ENCODE measurements around the gene CCND1. TPM values are rescaled to one million over a fixed set of nuclear protein-coding genes. Genes with fewer than 3 reads are reported as not detected.

The CCND1 gene
- total and polyA plus RNA-seq, 7 experiments from 2014 or later: 0.26 to 4.9 (median 0.84) TPM

- Histone ChIP-seq H3K4me1 (ENCODE audit: control insufficient read depth in 2 of 2, insufficient read depth in 2 of 2, low read length in 2 of 2) (no peaks in the 10 kb centered on the region), H3K27ac (ENCODE audit: low read depth, low read length) (no peak overlapping the region), H3K9me3 (ENCODE audit: control insufficient read depth in 2 of 3, low read length in 3 of 3) (no peaks in the 10 kb centered on the region), H3K36me3 (ENCODE audit: control insufficient read depth in 2 of 3, insufficient read depth in 3 of 3, low read length in 3 of 3) (no peaks in the 10 kb centered on the region), H3K27me3 (ENCODE audit: control insufficient read depth in 2 of 2, insufficient read depth in 2 of 2, low read length in 2 of 2) (peaks cover 0 to 10% of the 10 kb centered on the region in 2 donors), H3K4me3 (ENCODE audit: low read length) (no peak overlapping the region)
- ATAC-seq (no peak), DNase-seq (no peak)
- CTCF ChIA-PET: no interaction called here
- peaks cover 35 to 62% (median 55%) of the 10 kb centered on the region in 5 donors for H3K27me3 Mint-ChIP-seq
- H3K9me3 Mint-ChIP-seq: no peaks in the 10 kb centered on the region
- no peaks in the 10 kb centered on the region for H3K36me3 Mint-ChIP-seq
- H3K4me1 Mint-ChIP-seq: peaks cover 0 to 16% (median 7%) of the 10 kb centered on the region in 7 donors
- POLR2A ChIA-PET: no interaction called here
- H3K27ac Mint-ChIP-seq: no peak overlapping the region
- intact Hi-C loops (cut with micrococcal nuclease): loop anchor here in 1 of 2 donors (10.0 kb wide), 1 partner anchor 124 kb away; no protein-coding TSS in a partner anchor
- peak overlapping the region in 1 of 10 donors; percentile 51 for H3K4me3 Mint-ChIP-seq
Observed at GRCh38 chr11:69700278-69701140, 59.6 kb downstream of the CCND1 start.

GRCh38 chr11:69702239-69702691 is 61.3 kb downstream of the CCND1 start:
- Histone ChIP-seq H3K27ac (ENCODE audit: low read depth, low read length) (no peak overlapping the region), H3K9me3 (ENCODE audit: control insufficient read depth in 2 of 3, low read length in 3 of 3) (no peaks in the 10 kb centered on the region), H3K36me3 (ENCODE audit: control insufficient read depth in 2 of 3, insufficient read depth in 3 of 3, low read length in 3 of 3) (no peaks in the 10 kb centered on the region), H3K27me3 (ENCODE audit: control insufficient read depth in 2 of 2, insufficient read depth in 2 of 2, low read length in 2 of 2) (peaks cover 0 to 10% of the 10 kb centered on the region in 2 donors), H3K4me3 (ENCODE audit: low read length) (no peak overlapping the region), H3K4me1 (ENCODE audit: control insufficient read depth in 2 of 2, insufficient read depth in 2 of 2, low read length in 2 of 2) (no peaks in the 10 kb centered on the region)
- ATAC-seq (no peak), DNase-seq (no peak)
- H3K4me3 Mint-ChIP-seq: peak overlapping the region in 2 of 10 donors; percentile 33 to 62
- peaks cover 0 to 19% (median 13%) of the 10 kb centered on the region in 7 donors for H3K4me1 Mint-ChIP-seq
- peaks cover 41 to 65% (median 57%) of the 10 kb centered on the region in 5 donors for H3K27me3 Mint-ChIP-seq
- no peaks in the 10 kb centered on the region for H3K36me3 Mint-ChIP-seq
- POLR2A ChIA-PET: no interaction called here
- H3K27ac Mint-ChIP-seq: no peak overlapping the region
- intact Hi-C loops (cut with micrococcal nuclease): loop anchor here in 1 of 2 donors (10.0 kb wide), 1 partner anchor 123 kb away; no protein-coding TSS in a partner anchor
- CTCF ChIA-PET: no interaction called here
- H3K9me3 Mint-ChIP-seq: peaks cover 0 to under 1% (median 0%) of the 10 kb centered on the region in 11 donors

GRCh38 chr11:69702769-69703452 is 62.0 kb downstream of the CCND1 start:
- peaks cover 44 to 64% (median 62%) of the 10 kb centered on the region in 5 donors for H3K27me3 Mint-ChIP-seq
- no peak overlapping the region for H3K27ac Mint-ChIP-seq
- H3K4me1 Mint-ChIP-seq: peaks cover 0 to 19% (median 13%) of the 10 kb centered on the region in 7 donors
- H3K9me3 ChIP-seq (ENCODE audit: control insufficient read depth in 2 of 3, low read length in 3 of 3): no peaks in the 10 kb centered on the region
- H3K27ac ChIP-seq (ENCODE audit: low read depth, low read length): no peak overlapping the region
- CTCF ChIA-PET: no interaction called here
- H3K36me3 Mint-ChIP-seq: no peaks in the 10 kb centered on the region
- no peaks in the 10 kb centered on the region for H3K36me3 ChIP-seq (ENCODE audit: control insufficient read depth in 2 of 3, insufficient read depth in 3 of 3, low read length in 3 of 3)
- peak overlapping the region in 5 of 10 donors; percentile 19 to 62 (median 36) for H3K4me3 Mint-ChIP-seq
- H3K27me3 ChIP-seq (ENCODE audit: control insufficient read depth in 2 of 2, insufficient read depth in 2 of 2, low read length in 2 of 2): peaks cover 0 to 10% of the 10 kb centered on the region in 2 donors
- intact Hi-C loops (cut with micrococcal nuclease): loop anchor here in 1 of 2 donors (10.0 kb wide), 1 partner anchor 122 kb away; no protein-coding TSS in a partner anchor
- DNase-seq (no peak), ATAC-seq (no peak)
- no peak overlapping the region for H3K4me3 ChIP-seq (ENCODE audit: low read length)
- H3K9me3 Mint-ChIP-seq: peaks cover 0 to 2% (median 0%) of the 10 kb centered on the region in 11 donors
- H3K4me1 ChIP-seq (ENCODE audit: control insufficient read depth in 2 of 2, insufficient read depth in 2 of 2, low read length in 2 of 2): no peaks in the 10 kb centered on the region
- POLR2A ChIA-PET: no interaction called here

- H3K9me3 ChIP-seq (ENCODE audit: control insufficient read depth in 2 of 3, low read length in 3 of 3): no peaks in the 10 kb centered on the region
- no peak overlapping the region for H3K4me3 ChIP-seq (ENCODE audit: low read length)
- ChIA-PET CTCF (no interaction called here), POLR2A (no interaction called here)
- H3K27ac ChIP-seq (ENCODE audit: low read depth, low read length): no peak overlapping the region
- H3K27me3 ChIP-seq (ENCODE audit: control insufficient read depth in 2 of 2, insufficient read depth in 2 of 2, low read length in 2 of 2): peaks cover 0 to 10% of the 10 kb centered on the region in 2 donors
- ATAC-seq: no peak
- no peaks in the 10 kb centered on the region for H3K4me1 ChIP-seq (ENCODE audit: control insufficient read depth in 2 of 2, insufficient read depth in 2 of 2, low read length in 2 of 2)
- Mint-ChIP-seq H3K4me3 (peak overlapping the region in 4 of 10 donors; percentile 33 to 62 (median 47)), H3K36me3 (no peaks in the 10 kb centered on the region), H3K27ac (no peak overlapping the region), H3K27me3 (peaks cover 41 to 62% (median 60%) of the 10 kb centered on the region in 5 donors), H3K4me1 (peaks cover 0 to 19% (median 13%) of the 10 kb centered on the region in 7 donors), H3K9me3 (peaks cover 0 to 2% (median 0%) of the 10 kb centered on the region in 11 donors)
- H3K36me3 ChIP-seq (ENCODE audit: control insufficient read depth in 2 of 3, insufficient read depth in 3 of 3, low read length in 3 of 3): no peaks in the 10 kb centered on the region
- no peak for DNase-seq
- intact Hi-C loops (cut with micrococcal nuclease): loop anchor here in 1 of 2 donors (10.0 kb wide), 1 partner anchor 121 kb away; no protein-coding TSS in a partner anchor
Observed at GRCh38 chr11:69703453-69703767, 62.5 kb downstream of the CCND1 start.

Other genes starting within 250 kb of the CCND1 start
- gene LINC01488, start 159.5 kb upstream of the CCND1 start, total RNA-seq: not detected
- not detected for gene LINC01488, start 159.5 kb upstream of the CCND1 start, polyA plus RNA-seq
- gene LTO1, start 34.2 kb downstream of the CCND1 start, total RNA-seq: 10 to 100 TPM; 32.8 to 75.6 (median 55.1) TPM
- gene LTO1, start 34.2 kb downstream of the CCND1 start, polyA plus RNA-seq: 10 to 100 TPM; 19.1 to 21.3 TPM
- not detected for gene FGF19, start 62.9 kb downstream of the CCND1 start, total RNA-seq
- not detected for gene FGF19, start 62.9 kb downstream of the CCND1 start, polyA plus RNA-seq
- not detected for gene FGF4, start 134.2 kb downstream of the CCND1 start, total RNA-seq
- not detected for gene FGF4, start 134.2 kb downstream of the CCND1 start, polyA plus RNA-seq
- not detected for gene FGF3, start 178.3 kb downstream of the CCND1 start, total RNA-seq
- not detected for gene FGF3, start 178.3 kb downstream of the CCND1 start, polyA plus RNA-seq